Panc1 (cell line): ENCODE results near the gene C2orf42. TPM values are rescaled to one million over a fixed set of nuclear protein-coding genes. Genes with fewer than 3 reads are reported as not detected.
"Not testable (repeated sequence)": the region's sequence is repeated elsewhere in the genome, so short reads cannot be mapped to it uniquely, and the experiment has no call there.

Source experiments
- ATAC-seq: fragments of 200-7000 bp; cut with Tn5 transposase; 2 replicates; pipeline ENCODE4 v1.9.1; 2020; ENCODE audit warnings: mild to moderate bottlenecking, moderate library complexity
- BruUV-seq: library from RNA; stranded (reverse); fragments of 400-500 nt; replicated peaks from 2 replicates; lab custom pipeline; 2021; lab: Mats Ljungman, UMichigan
- CTCF ChIA-PET: fragments of 300-600 bp; sonication (Branson Sonifier 250); formaldehyde crosslinking; loops from one replicate; lab custom pipeline; 2022; ENCODE audit warnings: antibody characterized with exemption; lab: Charles Lee
- POLR2A ChIA-PET: fragments of 300-600 bp; sonication (Branson Sonifier 250); formaldehyde crosslinking; loops from one replicate; lab custom pipeline; 2022; ENCODE audit warnings: antibody characterized with exemption; lab: Charles Lee
- DNase-seq: peaks from one replicate; pipeline ENCODE4 v3.0.0-alpha.2; 2010; ENCODE audit warnings: low read depth, low spot score
- H3K27ac ChIP-seq: 2 replicates; pipeline ENCODE4 v1.5.1; 2011; ENCODE audit warnings: mild to moderate bottlenecking, low read length, inconsistent platforms
- H3K27me3 ChIP-seq: fragments of 200-500 bp; sonication (Bioruptor generic); 2 replicates; pipeline ENCODE4 v1.6.0; 2014; ENCODE audit warnings: low read length, inconsistent platforms; ENCODE audit not compliant: control insufficient read depth, insufficient read depth
- H3K36me3 ChIP-seq: fragments of 200-500 bp; sonication (Bioruptor generic); 2 replicates; pipeline ENCODE4 v1.5.1; 2014; ENCODE audit warnings: inconsistent platforms, mild to moderate bottlenecking, low read length, moderate library complexity; ENCODE audit not compliant: control insufficient read depth, insufficient read depth
- H3K4me1 ChIP-seq: 2 replicates; pipeline ENCODE4 v1.5.1; 2011; ENCODE audit warnings: inconsistent platforms, mild to moderate bottlenecking, low read length, moderate library complexity; ENCODE audit not compliant: control insufficient read depth, insufficient read depth
- H3K4me3 ChIP-seq, 2 experiments: 2 replicates each; pipeline ENCODE4 v1.5.1; 2011 to 2012; ENCODE audit warnings: low read depth in 2 of 2, low read length in 2 of 2, mild to moderate bottlenecking in 2 of 2, inconsistent platforms in 1 of 2, moderate library complexity in 1 of 2
- H3K9me3 ChIP-seq: fragments of 200-500 bp; sonication (Bioruptor generic); 2 replicates; pipeline ENCODE4 v1.5.1; 2014; ENCODE audit warnings: low read depth, mild to moderate bottlenecking, inconsistent platforms, low read length, moderate library complexity; ENCODE audit not compliant: control insufficient read depth, insufficient read depth
- CTCF ChIP-seq: fragments of 450-650 bp; IDR thresholded peaks from 2 replicates; pipeline ENCODE4 v1.5.1; 2017; ENCODE audit warnings: mild to moderate bottlenecking
- POLR2AphosphoS5 ChIP-seq: IDR thresholded peaks from 2 replicates; pipeline ENCODE4 v1.6.1; 2012; ENCODE audit warnings: mild to moderate bottlenecking, low read depth, low read length, moderate library complexity
- SIN3A ChIP-seq: IDR thresholded peaks from 2 replicates; pipeline ENCODE4 v1.6.1; 2012; ENCODE audit warnings: low read depth, mild to moderate bottlenecking, low read length, moderate library complexity, borderline replicate concordance; ENCODE audit not compliant: insufficient read depth
- TCF7L2 ChIP-seq: IDR thresholded peaks from 2 replicates; pipeline ENCODE4 v1.6.1; 2011; ENCODE audit warnings: mild to moderate bottlenecking, low read depth, low read length, inconsistent platforms
- in situ Hi-C: cut with HindIII; loops from 2 replicates; pipeline ENCODE4 v1.10.0; 2016; ENCODE audit warnings: low sequenced_read_pairs, low pct_unique_long_range_greater_than_20kb
- intact Hi-C: fragments of 100-400 bp; cut with micrococcal nuclease; formaldehyde crosslinking; loops from one replicate; pipeline ENCODE4 v1.10.0; 2022; ENCODE audit not compliant: unreplicated experiment
- total RNA-seq: library from RNA; stranded (reverse); gene quantifications from one replicate; pipeline ENCODE4 v1.2.1, GENCODE V29; 2021; ENCODE audit not compliant: unreplicated experiment
- TF ChIP-seq, protein P1 (sequence below), 2 experiments: IDR thresholded peaks; 2 replicates each; pipeline ENCODE4 v1.6.1; 2011 to 2012; ENCODE audit warnings: low read depth in 2 of 2, control low read depth in 1 of 2, low read length in 1 of 2, mild to moderate bottlenecking in 1 of 2, moderate library complexity in 1 of 2; ENCODE audit not compliant: insufficient read depth in 1 of 2

C2orf42 gene
- total RNA-seq, 1 experiment from 2014 or later: 15.4 TPM

DNA sequence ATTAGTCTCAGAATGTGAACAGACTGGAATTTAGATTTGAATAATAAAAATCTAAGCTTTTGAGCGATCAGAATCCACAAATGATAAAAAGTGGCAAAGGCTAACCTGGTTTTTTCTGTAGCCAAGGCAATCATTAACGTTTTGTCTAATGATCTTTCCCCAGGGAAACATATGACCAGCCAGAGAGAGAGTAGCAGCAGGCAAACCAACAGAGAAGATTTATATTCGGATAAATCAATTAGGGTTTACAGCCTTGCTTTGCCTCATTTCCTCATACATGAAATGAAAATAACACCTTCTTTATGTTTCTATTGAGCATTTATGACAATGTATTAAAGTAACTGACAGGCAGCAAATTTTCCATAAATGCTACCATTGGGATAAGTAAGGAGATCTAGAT, 43.1 kb upstream of the C2orf42 start:
- Histone ChIP-seq H3K4me3 (no peak overlapping the region), H3K4me1 (no peaks in the 10 kb centered on the region), H3K27ac (no peak overlapping the region), H3K27me3 (no peaks in the 10 kb centered on the region), H3K36me3 (peaks cover 12% of the 10 kb centered on the region; the same call in 1 of the 2 replicates), H3K9me3 (no peaks in the 10 kb centered on the region)
- POLR2A ChIA-PET: no interaction called here
- in situ Hi-C loops: no loop called here
- CTCF ChIA-PET: no interaction called here
- ATAC-seq: no peak
- no peak for DNase-seq
- intact Hi-C loops: no loop called here
- TF ChIP-seq, protein P1, sequence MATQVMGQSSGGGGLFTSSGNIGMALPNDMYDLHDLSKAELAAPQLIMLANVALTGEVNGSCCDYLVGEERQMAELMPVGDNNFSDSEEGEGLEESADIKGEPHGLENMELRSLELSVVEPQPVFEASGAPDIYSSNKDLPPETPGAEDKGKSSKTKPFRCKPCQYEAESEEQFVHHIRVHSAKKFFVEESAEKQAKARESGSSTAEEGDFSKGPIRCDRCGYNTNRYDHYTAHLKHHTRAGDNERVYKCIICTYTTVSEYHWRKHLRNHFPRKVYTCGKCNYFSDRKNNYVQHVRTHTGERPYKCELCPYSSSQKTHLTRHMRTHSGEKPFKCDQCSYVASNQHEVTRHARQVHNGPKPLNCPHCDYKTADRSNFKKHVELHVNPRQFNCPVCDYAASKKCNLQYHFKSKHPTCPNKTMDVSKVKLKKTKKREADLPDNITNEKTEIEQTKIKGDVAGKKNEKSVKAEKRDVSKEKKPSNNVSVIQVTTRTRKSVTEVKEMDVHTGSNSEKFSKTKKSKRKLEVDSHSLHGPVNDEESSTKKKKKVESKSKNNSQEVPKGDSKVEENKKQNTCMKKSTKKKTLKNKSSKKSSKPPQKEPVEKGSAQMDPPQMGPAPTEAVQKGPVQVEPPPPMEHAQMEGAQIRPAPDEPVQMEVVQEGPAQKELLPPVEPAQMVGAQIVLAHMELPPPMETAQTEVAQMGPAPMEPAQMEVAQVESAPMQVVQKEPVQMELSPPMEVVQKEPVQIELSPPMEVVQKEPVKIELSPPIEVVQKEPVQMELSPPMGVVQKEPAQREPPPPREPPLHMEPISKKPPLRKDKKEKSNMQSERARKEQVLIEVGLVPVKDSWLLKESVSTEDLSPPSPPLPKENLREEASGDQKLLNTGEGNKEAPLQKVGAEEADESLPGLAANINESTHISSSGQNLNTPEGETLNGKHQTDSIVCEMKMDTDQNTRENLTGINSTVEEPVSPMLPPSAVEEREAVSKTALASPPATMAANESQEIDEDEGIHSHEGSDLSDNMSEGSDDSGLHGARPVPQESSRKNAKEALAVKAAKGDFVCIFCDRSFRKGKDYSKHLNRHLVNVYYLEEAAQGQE (IDR thresholded peaks at IDR 0.05; ENCODE audit: insufficient read depth in 1 of 2, low read depth in 2 of 2, low read length in 1 of 2): no peak
- TF ChIP-seq CTCF (no peak), SIN3A (no peak), POLR2AphosphoS5 (no peak), TCF7L2 (no peak)
- TSS peak; percentile 37 for BruUV-seq

GRCh38 chr2:70226781-70227180, 36.0 kb upstream of the C2orf42 start:
- no peak overlapping the region for H3K27ac ChIP-seq
- intact Hi-C loops: no loop called here
- no peak for DNase-seq
- TF ChIP-seq, protein P1 (IDR thresholded peaks at IDR 0.05; ENCODE audit: insufficient read depth in 1 of 2, low read depth in 2 of 2, low read length in 1 of 2): no peak
- TF ChIP-seq CTCF: no peak
- no peak for TF ChIP-seq TCF7L2
- no peak for TF ChIP-seq SIN3A
- TF ChIP-seq POLR2AphosphoS5: no peak
- no peaks in the 10 kb centered on the region for H3K4me1 ChIP-seq
- CTCF ChIA-PET: no interaction called here
- peaks cover 62% of the 10 kb centered on the region for H3K36me3 ChIP-seq
- ATAC-seq: no peak
- POLR2A ChIA-PET: no interaction called here
- BruUV-seq: no TSS peak
- H3K4me3 ChIP-seq: no peak overlapping the region
- no peaks in the 10 kb centered on the region for H3K9me3 ChIP-seq
- in situ Hi-C loops: no loop called here
- no peaks in the 10 kb centered on the region for H3K27me3 ChIP-seq

DNA sequence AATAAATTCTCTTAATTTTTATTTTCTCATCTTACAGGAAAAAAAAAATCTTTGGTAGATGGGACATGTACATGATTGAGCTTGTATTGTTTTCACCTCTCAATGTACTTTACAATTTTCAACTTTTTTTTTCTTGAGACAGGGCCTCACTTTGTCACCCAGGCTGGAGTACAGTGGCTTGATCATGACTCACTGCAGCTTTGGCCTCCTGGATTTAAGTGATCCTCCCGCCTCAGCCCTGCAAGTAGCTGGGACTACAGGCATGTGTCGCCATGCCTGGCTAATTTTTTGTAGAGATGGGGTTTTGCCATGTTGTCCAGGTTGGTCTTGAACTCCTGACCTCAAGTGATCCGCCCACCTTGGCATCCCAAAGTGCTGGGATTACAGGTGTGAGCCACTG, 32.5 kb upstream of the C2orf42 start:
- intact Hi-C loops, CTCF ChIA-PET, in situ Hi-C loops, POLR2A ChIA-PET, H3K4me3 ChIP-seq, H3K4me1 ChIP-seq, H3K27ac ChIP-seq, ATAC-seq, DNase-seq, H3K9me3 ChIP-seq, H3K27me3 ChIP-seq, BruUV-seq: not testable (repeated sequence)
- H3K36me3 ChIP-seq: peaks cover 55% of the 10 kb centered on the region
